MM.1S (cell line): ENCODE results near the gene SLCO2B1.

Source experiments
- DNase-seq: peaks from one replicate; pipeline ENCODE4 v3.0.0-alpha.2; 2015
- H2AFZ ChIP-seq: fragments of 300-600 bp; sonication (generic); 2 replicates; pipeline ENCODE4 v1.6.0; 2016; ENCODE audit warnings: antibody characterized with exemption, low read length
- H3F3A ChIP-seq: fragments of 300-600 bp; sonication (generic); 2 replicates; pipeline ENCODE4 v1.6.1; 2016; ENCODE audit warnings: mild to moderate bottlenecking, antibody characterized with exemption, low read length, moderate library complexity, mixed read lengths; ENCODE audit not compliant: insufficient read depth
- H3K27ac ChIP-seq: fragments of 300-600 bp; sonication (generic); 2 replicates; pipeline ENCODE4 v1.5.1; 2016; ENCODE audit warnings: mild to moderate bottlenecking, low read length
- H3K27me3 ChIP-seq: fragments of 300-600 bp; sonication (generic); replicated peaks from 2 replicates; pipeline ENCODE4 v1.6.0; 2016; ENCODE audit warnings: low read length; ENCODE audit not compliant: insufficient read depth
- H3K36me3 ChIP-seq: fragments of 300-600 bp; sonication (generic); replicated peaks from 2 replicates; pipeline ENCODE4 v1.6.1; 2016; ENCODE audit warnings: mild to moderate bottlenecking, low read length, mixed read lengths; ENCODE audit not compliant: insufficient read depth
- H3K4me1 ChIP-seq: fragments of 300-600 bp; sonication (generic); 2 replicates; pipeline ENCODE4 v1.6.1; 2016; ENCODE audit warnings: low read length, mixed read lengths
- H3K4me2 ChIP-seq: fragments of 300-600 bp; sonication (generic); 2 replicates; pipeline ENCODE4 v1.6.0; 2016; ENCODE audit warnings: low read depth, low read length
- H3K4me3 ChIP-seq: fragments of 300-600 bp; sonication (generic); 2 replicates; pipeline ENCODE4 v1.5.1; 2016; ENCODE audit warnings: low read length, mixed read lengths
- H3K79me2 ChIP-seq: fragments of 300-600 bp; sonication (generic); 2 replicates; pipeline ENCODE4 v1.6.1; 2016; ENCODE audit warnings: mixed run types, low read length, mixed read lengths
- H3K9ac ChIP-seq: fragments of 300-600 bp; sonication (generic); 2 replicates; pipeline ENCODE4 v1.6.1; 2016; ENCODE audit warnings: low read length, mixed read lengths
- H3K9me2 ChIP-seq: fragments of 300-600 bp; sonication (generic); replicated peaks from 2 replicates; pipeline ENCODE4 v1.6.1; 2016; ENCODE audit warnings: mild to moderate bottlenecking, low read length, mixed read lengths; ENCODE audit not compliant: insufficient read depth
- H3K9me3 ChIP-seq: fragments of 300-600 bp; sonication (generic); replicated peaks from 2 replicates; pipeline ENCODE4 v1.6.1; 2016; ENCODE audit warnings: mild to moderate bottlenecking, low read length, mixed read lengths; ENCODE audit not compliant: insufficient read depth
- H4K20me1 ChIP-seq: fragments of 300-600 bp; sonication (generic); 2 replicates; pipeline ENCODE4 v1.6.1; 2016; ENCODE audit warnings: mild to moderate bottlenecking, low read length, moderate library complexity, mixed read lengths; ENCODE audit not compliant: insufficient read depth
- EZH2 ChIP-seq: fragments of 300-600 bp; sonication (generic); optimal IDR thresholded peaks from 2 replicates; pipeline ENCODE3; 2017; ENCODE audit warnings: low read depth, mild to moderate bottlenecking, antibody characterized with exemption, low read length, mixed read lengths
- EZH2phosphoT487 ChIP-seq: fragments of 300-600 bp; sonication (generic); IDR thresholded peaks from 2 replicates; pipeline ENCODE4 v1.6.1; 2018; ENCODE audit warnings: antibody characterized with exemption, low read length
- TF ChIP-seq, protein P1 (sequence below): fragments of 300-600 bp; sonication (generic); IDR thresholded peaks from 2 replicates; pipeline ENCODE4 v1.5.1; 2016; ENCODE audit warnings: antibody characterized with exemption, low read length, mixed read lengths

The SLCO2B1 gene

DNA sequence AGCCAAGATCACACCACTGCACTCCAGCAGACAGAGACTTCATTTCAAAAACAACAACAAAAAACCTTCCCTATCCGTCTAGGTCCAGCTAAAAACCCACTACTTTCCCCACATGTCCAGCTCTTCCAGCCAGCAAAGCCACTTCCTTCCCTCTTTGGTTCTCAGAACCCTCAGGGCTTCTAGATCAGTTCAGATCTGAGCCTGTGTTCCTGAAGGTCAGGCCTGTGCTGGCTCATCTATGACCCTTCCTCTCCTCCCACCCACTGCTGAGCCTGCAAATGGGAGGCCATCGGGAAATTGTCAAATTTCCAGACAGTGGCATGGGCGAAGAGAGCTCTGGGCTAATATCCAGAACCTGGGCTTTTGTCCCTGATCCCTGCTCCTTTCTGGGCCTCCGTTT, 37.8 kb downstream of the SLCO2B1 start:
- no peak for TF ChIP-seq EZH2phosphoT487
- TF ChIP-seq, protein P1, sequence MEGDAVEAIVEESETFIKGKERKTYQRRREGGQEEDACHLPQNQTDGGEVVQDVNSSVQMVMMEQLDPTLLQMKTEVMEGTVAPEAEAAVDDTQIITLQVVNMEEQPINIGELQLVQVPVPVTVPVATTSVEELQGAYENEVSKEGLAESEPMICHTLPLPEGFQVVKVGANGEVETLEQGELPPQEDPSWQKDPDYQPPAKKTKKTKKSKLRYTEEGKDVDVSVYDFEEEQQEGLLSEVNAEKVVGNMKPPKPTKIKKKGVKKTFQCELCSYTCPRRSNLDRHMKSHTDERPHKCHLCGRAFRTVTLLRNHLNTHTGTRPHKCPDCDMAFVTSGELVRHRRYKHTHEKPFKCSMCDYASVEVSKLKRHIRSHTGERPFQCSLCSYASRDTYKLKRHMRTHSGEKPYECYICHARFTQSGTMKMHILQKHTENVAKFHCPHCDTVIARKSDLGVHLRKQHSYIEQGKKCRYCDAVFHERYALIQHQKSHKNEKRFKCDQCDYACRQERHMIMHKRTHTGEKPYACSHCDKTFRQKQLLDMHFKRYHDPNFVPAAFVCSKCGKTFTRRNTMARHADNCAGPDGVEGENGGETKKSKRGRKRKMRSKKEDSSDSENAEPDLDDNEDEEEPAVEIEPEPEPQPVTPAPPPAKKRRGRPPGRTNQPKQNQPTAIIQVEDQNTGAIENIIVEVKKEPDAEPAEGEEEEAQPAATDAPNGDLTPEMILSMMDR = no peak
- Histone ChIP-seq H3K4me2 (no peak overlapping the region), H4K20me1 (no peaks in the 10 kb centered on the region), H3K9me3 (no peaks in the 10 kb centered on the region), H3K36me3 (no peaks in the 10 kb centered on the region), H2AFZ (no peak overlapping the region), H3K79me2 (no peaks in the 10 kb centered on the region), H3K9me2 (no peaks in the 10 kb centered on the region), H3K27me3 (no peaks in the 10 kb centered on the region; the same call in 1 of the 2 replicates), H3K4me1 (no peaks in the 10 kb centered on the region), H3K4me3 (no peak overlapping the region), H3K27ac (no peak overlapping the region), H3K9ac (no peak overlapping the region), H3F3A (no peaks in the 10 kb centered on the region)
- no peak for DNase-seq

DNA sequence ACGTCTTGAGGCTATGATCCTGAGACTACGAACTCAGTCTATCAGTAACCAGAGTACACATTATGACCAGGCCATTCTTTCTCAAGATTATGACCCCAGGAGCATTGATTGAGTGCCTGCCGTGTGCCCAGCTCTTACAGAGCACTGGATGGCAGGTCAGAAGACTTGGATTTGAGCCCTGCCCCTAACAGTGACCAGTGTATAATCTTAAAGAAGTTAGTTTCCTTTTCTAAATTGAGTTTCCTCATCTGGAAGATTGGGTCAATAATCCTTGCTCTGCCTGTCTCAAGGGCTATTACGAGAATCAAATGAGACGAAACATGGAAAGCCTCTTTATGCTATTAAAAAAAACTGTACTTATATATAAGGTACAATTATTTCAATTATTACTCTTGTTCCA, 38.2 kb downstream of the SLCO2B1 start:
- Histone ChIP-seq H4K20me1 (no peaks in the 10 kb centered on the region), H3K9me2 (no peaks in the 10 kb centered on the region), H3K9ac (no peak overlapping the region), H3K36me3 (no peaks in the 10 kb centered on the region), H3K4me2 (no peak overlapping the region), H3F3A (no peaks in the 10 kb centered on the region), H3K27ac (no peak overlapping the region), H3K9me3 (no peaks in the 10 kb centered on the region), H3K79me2 (no peaks in the 10 kb centered on the region), H3K27me3 (no peaks in the 10 kb centered on the region; the same call in 1 of the 2 replicates), H2AFZ (no peak overlapping the region), H3K4me1 (no peaks in the 10 kb centered on the region), H3K4me3 (no peak overlapping the region)
- no peak for DNase-seq
- TF ChIP-seq, protein P1 = no peak
- no peak for TF ChIP-seq EZH2
- TF ChIP-seq EZH2phosphoT487 = no peak

DNA sequence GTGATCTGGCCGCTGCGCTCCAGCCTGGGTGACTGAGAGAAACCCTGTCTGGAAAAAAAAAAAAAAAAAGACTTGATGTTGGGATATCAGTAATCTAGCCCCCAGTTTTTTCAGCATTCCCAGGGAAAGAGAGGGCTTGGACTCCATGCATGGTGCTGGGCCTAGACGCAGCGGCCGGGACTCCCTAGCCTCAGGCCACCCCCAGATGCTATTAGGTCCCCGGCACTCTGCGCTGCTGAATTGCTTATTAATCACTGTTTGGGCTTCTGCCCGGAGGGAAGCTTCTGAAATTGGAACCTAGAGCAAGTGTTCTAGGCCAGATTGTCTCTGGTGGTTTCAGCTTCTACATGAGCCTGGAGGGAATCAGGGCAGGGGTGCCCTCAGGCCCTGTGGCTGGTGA, 39.0 kb downstream of the SLCO2B1 start:
- H4K20me1 ChIP-seq = no peaks in the 10 kb centered on the region
- H3K4me3 ChIP-seq = no peak overlapping the region
- TF ChIP-seq, protein P1 = no peak
- TF ChIP-seq EZH2 (no peak), EZH2phosphoT487 (no peak)
- DNase-seq = no peak
- H3K9me2 ChIP-seq = no peaks in the 10 kb centered on the region
- H3K9ac ChIP-seq = no peak overlapping the region
- no peaks in the 10 kb centered on the region for H3K36me3 ChIP-seq
- H3K9me3 ChIP-seq = no peaks in the 10 kb centered on the region
- H3K27me3 ChIP-seq = 0 out of 2 replicates have a peak, but pooled peaks cover 3% of the 10 kb centered on the region
- H3K79me2 ChIP-seq = no peaks in the 10 kb centered on the region
- no peak overlapping the region for H3K27ac ChIP-seq
- H2AFZ ChIP-seq = no peak overlapping the region
- H3F3A ChIP-seq = no peaks in the 10 kb centered on the region
- H3K4me1 ChIP-seq = no peaks in the 10 kb centered on the region
- no peak overlapping the region for H3K4me2 ChIP-seq
